Endothelial cell (in vitro differentiated cells): ENCODE measurements around the gene CENPU. TPM values are rescaled to one million over a fixed set of nuclear protein-coding genes. Genes with fewer than 3 reads are reported as not detected.
"Not testable (repeated sequence)": the region's sequence is repeated elsewhere in the genome, so short reads cannot be mapped to it uniquely, and the experiment has no call there.

Experiments
- DNase-seq: peaks from one replicate; pipeline ENCODE4 v3.0.0; 2021; ENCODE audit warnings: low spot score
- H3K27ac Mint-ChIP-seq: one replicate; pipeline ENCODE4 v1.8.0; 2021; ENCODE audit warnings: mixed read lengths, inconsistent platforms; ENCODE audit not compliant: unreplicated experiment
- H3K27me3 Mint-ChIP-seq: one replicate; pipeline ENCODE4 v1.8.0; 2021; ENCODE audit warnings: mild to moderate bottlenecking, moderate library complexity, mixed read lengths, inconsistent platforms; ENCODE audit not compliant: unreplicated experiment
- H3K36me3 Mint-ChIP-seq: one replicate; pipeline ENCODE4 v1.8.0; 2021; ENCODE audit warnings: mild to moderate bottlenecking, low read depth, mixed read lengths, inconsistent platforms; ENCODE audit not compliant: unreplicated experiment
- H3K4me1 Mint-ChIP-seq: one replicate; pipeline ENCODE4 v1.8.0; 2021; ENCODE audit warnings: mild to moderate bottlenecking, mixed read lengths, inconsistent platforms; ENCODE audit not compliant: unreplicated experiment
- H3K4me3 Mint-ChIP-seq: one replicate; pipeline ENCODE4 v1.8.0; 2021; ENCODE audit warnings: mild to moderate bottlenecking, mixed read lengths, inconsistent platforms; ENCODE audit not compliant: unreplicated experiment
- H3K9me3 Mint-ChIP-seq: one replicate; pipeline ENCODE4 v1.8.0; 2021; ENCODE audit warnings: mixed read lengths, inconsistent platforms; ENCODE audit not compliant: unreplicated experiment
- total RNA-seq: library from RNA; stranded (reverse); fragmentation: NEBNext Ultra II Directional; extraction: Animal tissue kit (Norgen Biotek cat#: 25700); gene quantifications from one replicate; pipeline ENCODE4 v1.2.1, GENCODE V29; 2021; ENCODE audit not compliant: unreplicated experiment
- TF ChIP-seq, protein P1 (sequence below): fragments of 200-600 bp; sonication (generic); IDR thresholded peaks from one replicate; pipeline ENCODE4 v1.5.0; 2021; ENCODE audit warnings: antibody characterized with exemption; ENCODE audit not compliant: unreplicated experiment

CENPU gene
- total RNA-seq, 1 donor from 2014 or later, result 13.7 TPM

DNA sequence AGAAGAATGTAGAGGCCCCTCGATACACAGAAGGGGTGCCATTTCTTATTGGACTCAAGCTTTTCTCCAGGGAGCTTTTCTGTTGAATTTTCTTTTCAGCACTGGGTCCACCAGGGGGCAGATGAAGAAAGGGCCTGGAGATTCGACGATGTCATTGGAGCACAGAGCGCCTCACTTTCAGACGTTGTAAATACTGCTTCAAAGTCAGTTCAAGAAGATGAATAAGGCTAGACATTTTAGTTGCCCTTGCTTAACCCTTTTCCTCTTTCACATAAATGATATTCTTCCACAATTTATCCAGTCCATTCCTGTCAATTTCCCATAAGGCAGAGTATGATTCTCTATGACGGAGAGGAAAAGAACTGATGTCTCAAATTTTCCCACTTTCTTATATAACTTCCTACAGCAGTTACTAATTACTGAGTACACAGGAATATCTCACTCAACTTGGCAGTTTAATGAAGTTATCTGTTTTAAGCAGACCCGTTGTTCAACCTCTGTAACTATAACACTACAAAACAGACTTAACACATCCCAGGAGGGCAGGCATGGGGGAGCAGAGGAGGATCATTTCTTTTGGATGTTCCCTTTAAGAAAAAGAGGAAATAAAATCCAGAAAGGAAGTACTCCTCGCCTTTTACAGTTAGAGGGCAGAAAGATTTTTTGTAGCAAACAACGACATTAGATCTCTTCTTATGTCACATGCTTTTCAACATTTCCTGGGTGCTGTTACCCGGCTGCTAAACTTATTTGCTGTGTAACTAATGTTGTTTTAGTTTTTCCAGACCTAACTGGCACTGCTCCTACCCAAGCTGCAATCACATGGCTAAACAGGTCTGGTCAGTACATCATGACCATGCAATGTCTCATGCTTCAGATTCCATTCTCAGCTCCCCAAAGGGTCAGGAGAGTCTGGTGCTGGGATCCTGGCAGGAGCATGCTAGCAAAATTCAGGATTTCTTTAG, 12.2 kb upstream of the CENPU start:
- Mint-ChIP-seq H3K27ac (no peak overlapping the region), H3K4me3 (no peak overlapping the region), H3K36me3 (peaks cover 3% of the 10 kb centered on the region), H3K4me1 (peaks cover 10% of the 10 kb centered on the region), H3K9me3 (no peaks in the 10 kb centered on the region), H3K27me3 (peaks cover 10% of the 10 kb centered on the region)
- TF ChIP-seq, protein P1, sequence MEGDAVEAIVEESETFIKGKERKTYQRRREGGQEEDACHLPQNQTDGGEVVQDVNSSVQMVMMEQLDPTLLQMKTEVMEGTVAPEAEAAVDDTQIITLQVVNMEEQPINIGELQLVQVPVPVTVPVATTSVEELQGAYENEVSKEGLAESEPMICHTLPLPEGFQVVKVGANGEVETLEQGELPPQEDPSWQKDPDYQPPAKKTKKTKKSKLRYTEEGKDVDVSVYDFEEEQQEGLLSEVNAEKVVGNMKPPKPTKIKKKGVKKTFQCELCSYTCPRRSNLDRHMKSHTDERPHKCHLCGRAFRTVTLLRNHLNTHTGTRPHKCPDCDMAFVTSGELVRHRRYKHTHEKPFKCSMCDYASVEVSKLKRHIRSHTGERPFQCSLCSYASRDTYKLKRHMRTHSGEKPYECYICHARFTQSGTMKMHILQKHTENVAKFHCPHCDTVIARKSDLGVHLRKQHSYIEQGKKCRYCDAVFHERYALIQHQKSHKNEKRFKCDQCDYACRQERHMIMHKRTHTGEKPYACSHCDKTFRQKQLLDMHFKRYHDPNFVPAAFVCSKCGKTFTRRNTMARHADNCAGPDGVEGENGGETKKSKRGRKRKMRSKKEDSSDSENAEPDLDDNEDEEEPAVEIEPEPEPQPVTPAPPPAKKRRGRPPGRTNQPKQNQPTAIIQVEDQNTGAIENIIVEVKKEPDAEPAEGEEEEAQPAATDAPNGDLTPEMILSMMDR, result peak; percentile 79
- DNase-seq, result peak; percentile 70

DNA sequence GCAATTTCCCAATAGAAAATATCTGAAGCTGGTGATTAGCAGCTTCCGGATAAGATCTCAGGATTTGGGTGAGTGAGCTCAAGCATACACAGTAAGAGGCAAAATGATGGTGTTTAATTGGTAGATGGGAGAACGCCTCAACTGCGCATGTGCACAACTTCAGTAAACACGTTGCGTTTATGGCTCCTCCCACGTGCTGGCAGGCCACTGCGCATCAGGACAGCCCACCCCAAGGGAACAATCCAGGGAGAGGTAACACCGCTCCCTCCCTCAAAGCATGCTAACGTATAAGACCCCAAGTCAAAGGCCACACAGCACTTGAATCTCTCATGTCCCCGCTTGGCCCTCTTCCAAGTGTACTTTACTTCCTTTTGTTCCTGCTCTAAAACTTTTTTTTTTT, 10.3 kb upstream of the CENPU start:
- no peak overlapping the region for H3K27ac Mint-ChIP-seq
- TF ChIP-seq, protein P1, result no peak
- peaks cover 7% of the 10 kb centered on the region for H3K27me3 Mint-ChIP-seq
- peaks cover 10% of the 10 kb centered on the region for H3K4me1 Mint-ChIP-seq
- no peak overlapping the region for H3K4me3 Mint-ChIP-seq
- H3K36me3 Mint-ChIP-seq, result peaks cover 3% of the 10 kb centered on the region
- H3K9me3 Mint-ChIP-seq, result peaks cover 5% of the 10 kb centered on the region
- DNase-seq, result no peak

DNA sequence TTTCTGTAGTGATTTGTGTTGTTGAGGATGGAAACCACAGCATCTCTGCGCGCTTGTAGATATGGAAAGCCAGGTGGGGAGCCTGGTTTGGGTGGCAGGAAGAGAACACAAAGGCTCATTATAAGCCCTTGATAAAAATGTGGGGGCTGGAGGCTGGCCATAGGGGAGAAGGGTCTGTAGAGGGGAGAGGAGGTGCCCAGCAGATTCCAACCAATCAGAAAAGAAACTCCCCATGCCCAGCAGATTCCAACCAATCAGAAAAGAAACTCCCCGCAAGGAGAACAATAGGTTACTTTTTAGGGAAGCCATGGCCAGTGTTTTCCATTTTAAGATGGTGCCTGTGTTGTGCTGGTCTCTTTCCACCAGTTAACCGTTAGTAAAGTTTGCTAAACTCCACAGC, 9.8 kb upstream of the CENPU start:
- Mint-ChIP-seq H3K27me3 (peaks cover 5% of the 10 kb centered on the region), H3K9me3 (peaks cover 5% of the 10 kb centered on the region), H3K4me3 (no peak overlapping the region), H3K4me1 (peaks cover 10% of the 10 kb centered on the region), H3K27ac (no peak overlapping the region), H3K36me3 (peaks cover 3% of the 10 kb centered on the region)
- TF ChIP-seq, protein P1, result no peak
- DNase-seq, result no peak

DNA sequence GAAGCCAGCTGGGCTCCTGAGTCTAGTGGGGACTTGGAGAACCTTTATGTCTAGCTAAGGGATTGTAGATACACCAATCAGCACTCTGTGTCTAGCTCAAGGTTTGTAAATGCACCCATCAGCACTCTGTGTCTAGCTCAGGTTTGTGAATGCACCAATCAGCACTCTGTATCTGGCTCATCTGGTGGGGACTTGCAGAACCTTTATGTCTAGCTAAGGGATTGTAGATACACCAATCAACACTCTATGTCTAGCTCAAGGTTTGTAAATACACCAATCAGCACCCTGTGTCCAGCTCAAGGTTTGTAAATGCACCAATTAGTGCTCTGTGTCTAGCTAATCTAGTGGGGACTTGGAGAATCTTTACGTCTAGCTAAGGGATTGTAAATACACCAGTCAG, 7.8 kb upstream of the CENPU start:
- H3K36me3 Mint-ChIP-seq, DNase-seq, H3K27ac Mint-ChIP-seq, H3K4me3 Mint-ChIP-seq, H3K9me3 Mint-ChIP-seq, H3K27me3 Mint-ChIP-seq, H3K4me1 Mint-ChIP-seq: not testable (repeated sequence)

DNA sequence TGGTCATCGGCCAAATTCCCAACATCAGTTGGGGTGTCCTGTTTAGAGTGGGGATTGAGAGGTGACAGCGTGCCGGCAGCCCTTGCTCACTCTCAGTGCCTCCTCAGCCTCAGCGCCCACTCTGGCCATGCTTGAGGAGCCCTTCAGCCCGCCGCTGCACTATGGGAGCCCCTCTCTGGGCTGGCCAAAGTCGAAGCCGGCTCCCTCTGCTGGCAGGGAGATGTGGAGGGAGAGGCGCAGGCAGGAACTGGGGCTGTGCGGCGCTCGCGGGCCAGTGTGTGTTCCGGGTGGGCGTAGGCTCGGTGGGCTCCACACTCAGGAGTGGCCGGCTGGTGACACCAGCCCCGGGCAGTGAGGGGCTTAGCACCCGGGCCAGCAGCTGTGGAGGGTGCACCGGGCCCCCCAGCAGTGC, 7.1 kb upstream of the CENPU start:
- peaks cover 3% of the 10 kb centered on the region for H3K27me3 Mint-ChIP-seq
- H3K9me3 Mint-ChIP-seq, result peaks cover 5% of the 10 kb centered on the region
- H3K4me1 Mint-ChIP-seq, result peaks cover 3% of the 10 kb centered on the region
- H3K4me3 Mint-ChIP-seq, result no peak overlapping the region
- H3K36me3 Mint-ChIP-seq, result peaks cover 3% of the 10 kb centered on the region
- DNase-seq, result no peak
- TF ChIP-seq, protein P1, result no peak
- H3K27ac Mint-ChIP-seq, result no peak overlapping the region

DNA sequence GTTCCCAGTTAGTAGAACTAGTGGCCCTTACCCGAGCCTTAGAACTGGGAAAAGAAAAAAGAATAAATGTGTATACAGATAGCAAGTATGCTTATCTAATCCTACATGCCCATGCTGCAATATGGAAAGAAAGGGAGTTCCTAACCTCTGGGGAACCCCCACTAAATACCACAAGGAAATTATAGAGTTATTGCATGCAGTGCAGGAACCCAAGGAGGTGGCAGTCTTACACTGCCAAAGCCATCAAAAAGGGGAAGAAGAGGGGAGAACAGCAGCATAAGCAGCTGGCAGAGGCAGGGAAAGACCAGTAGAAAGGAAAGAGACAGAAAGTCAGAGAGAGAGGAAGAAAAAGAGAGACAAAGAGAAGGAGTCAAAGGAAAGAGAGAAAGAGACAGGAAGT, 5.7 kb upstream of the CENPU start:
- H3K4me1 Mint-ChIP-seq, H3K27me3 Mint-ChIP-seq, H3K9me3 Mint-ChIP-seq, H3K36me3 Mint-ChIP-seq, H3K4me3 Mint-ChIP-seq, H3K27ac Mint-ChIP-seq, DNase-seq: not testable (repeated sequence)
